ENCODE results near the gene MAML2. TPM values are rescaled to one million over a fixed set of nuclear protein-coding genes. Genes with fewer than 3 reads are reported as not detected.

Gene MAML2
- total RNA-seq, 1 experiment from 2014 or later, result 2.7 TPM

GRCh38 chr11:96079691-96080090, 263.3 kb downstream of the MAML2 start:
- no peaks in the 10 kb centered on the region for H3K9me3 Mint-ChIP-seq
- H2AK5ac ChIP-seq (ENCODE audit: insufficient read length, low read length), result no peak overlapping the region
- H3K79me1 ChIP-seq (ENCODE audit: insufficient read depth, low read depth, low read length, poor library complexity, severe bottlenecking), result no peaks in the 10 kb centered on the region
- H4K91ac ChIP-seq (ENCODE audit: insufficient read length, low read depth, low read length), result no peak overlapping the region
- no CpG with 5 or more reads among the region's 4 CpGs for WGBS (ENCODE audit: extremely low coverage, insufficient read length, low lambda C conversion rate)
- H3K4me3 Mint-ChIP-seq, result no peak overlapping the region
- no peak overlapping the region for H3K27ac ChIP-seq (ENCODE audit: insufficient read length, low read depth, low read length)
- no peak for TF ChIP-seq CTCF (conservative IDR thresholded peaks at IDR 0.05)
- H2BK20ac ChIP-seq (ENCODE audit: low read depth, low read length, poor library complexity, severe bottlenecking), result no peak overlapping the region
- no peak overlapping the region for H2BK12ac ChIP-seq (ENCODE audit: insufficient read length, low read depth, low read length)
- H3K9ac ChIP-seq (ENCODE audit: extremely low read depth, insufficient read length, low read length), result no peak overlapping the region
- peaks cover 16 to 18% of the 10 kb centered on the region in 2 experiments for H3K4me1 Mint-ChIP-seq
- no peak overlapping the region for H3K23ac ChIP-seq (ENCODE audit: insufficient read length, low read depth, low read length)
- H3K4me2 ChIP-seq (ENCODE audit: insufficient read depth, insufficient read length, low read length), result no peak overlapping the region
- no peak overlapping the region for H3K4ac ChIP-seq (ENCODE audit: low read depth, low read length)
- H4K8ac ChIP-seq (replicated peaks; ENCODE audit: insufficient read length, low read depth, low read length), result no peak overlapping the region
- no peak overlapping the region for H2BK5ac ChIP-seq (ENCODE audit: insufficient read length, low read length)
- H2BK120ac ChIP-seq (ENCODE audit: low read depth, low read length, poor library complexity, severe bottlenecking), result no peak overlapping the region
- H2AFZ ChIP-seq (ENCODE audit: low read length), result no peak overlapping the region
- no peaks in the 10 kb centered on the region for H3K27me3 ChIP-seq (ENCODE audit: insufficient read depth, low read length)
- no peak overlapping the region for H3K56ac ChIP-seq (ENCODE audit: insufficient read length, low read depth, low read length)
- H3K4me1 ChIP-seq (ENCODE audit: insufficient read depth, low read length), result peaks cover 19% of the 10 kb centered on the region; the same call in 1 of the 2 replicates
- no peaks in the 10 kb centered on the region for H3K9me3 ChIP-seq (ENCODE audit: control insufficient read depth, low read depth, low read length)
- no peaks in the 10 kb centered on the region for H3K36me3 Mint-ChIP-seq (ENCODE audit: insufficient read depth in 1 of 3, low read depth in 3 of 3)
- no peak overlapping the region for H3T11ph ChIP-seq (ENCODE audit: low read length)
- H4K5ac ChIP-seq (ENCODE audit: insufficient read length, low read depth, low read length), result no peak overlapping the region
- H3K79me2 ChIP-seq (ENCODE audit: insufficient read depth, low read length), result no peaks in the 10 kb centered on the region
- H4K20me1 ChIP-seq (ENCODE audit: control insufficient read depth, insufficient read depth, insufficient read length), result no peaks in the 10 kb centered on the region
- H3K14ac ChIP-seq (ENCODE audit: insufficient read depth, low read length), result no peak overlapping the region
- no peaks in the 10 kb centered on the region for H3K23me2 ChIP-seq (ENCODE audit: insufficient read length, low read depth, low read length, poor library complexity, severe bottlenecking)
- H3K27ac Mint-ChIP-seq, result peak overlapping the region in 1 of 3 experiments; percentile 66; a peak in 2 of 7 replicates
- H3K18ac ChIP-seq (ENCODE audit: insufficient read length, low read depth, low read length), result no peak overlapping the region
- no peaks in the 10 kb centered on the region for H3K27me3 Mint-ChIP-seq (ENCODE audit: low read depth)
- DNase-seq, result no peak
- no peak overlapping the region for H2BK15ac ChIP-seq (ENCODE audit: low read depth, low read length)
